ENCODE results near the gene C14orf93. TPM values are rescaled to one million over a fixed set of nuclear protein-coding genes. Genes with fewer than 3 reads are reported as not detected.

The C14orf93 gene
- total RNA-seq, 1 experiment from 2014 or later: 8.2 TPM

- H3K36me3 Mint-ChIP-seq (ENCODE audit: insufficient read depth in 1 of 3, low read depth in 3 of 3): no peaks in the 10 kb centered on the region
- no peak overlapping the region for H2BK15ac ChIP-seq (ENCODE audit: low read depth, low read length)
- no peak overlapping the region for H3K4ac ChIP-seq (ENCODE audit: low read depth, low read length)
- no peak overlapping the region for H4K5ac ChIP-seq (ENCODE audit: insufficient read length, low read depth, low read length)
- H3K23me2 ChIP-seq (ENCODE audit: insufficient read length, low read depth, low read length, poor library complexity, severe bottlenecking): no peaks in the 10 kb centered on the region
- H3K56ac ChIP-seq (ENCODE audit: insufficient read length, low read depth, low read length): no peak overlapping the region
- no peak overlapping the region for H2AK5ac ChIP-seq (ENCODE audit: insufficient read length, low read length)
- H3K79me1 ChIP-seq (ENCODE audit: insufficient read depth, low read depth, low read length, poor library complexity, severe bottlenecking): no peaks in the 10 kb centered on the region
- H3K18ac ChIP-seq (ENCODE audit: insufficient read length, low read depth, low read length): no peak overlapping the region
- H3T11ph ChIP-seq (ENCODE audit: low read length): no peak overlapping the region
- no peaks in the 10 kb centered on the region for H3K27me3 Mint-ChIP-seq (ENCODE audit: low read depth)
- no peak overlapping the region for H4K8ac ChIP-seq (replicated peaks; ENCODE audit: insufficient read length, low read depth, low read length)
- H3K4me2 ChIP-seq (ENCODE audit: insufficient read depth, insufficient read length, low read length): no peak overlapping the region
- H3K4me1 Mint-ChIP-seq: peaks cover 15 to 16% of the 10 kb centered on the region in 2 experiments
- H3K27me3 ChIP-seq (ENCODE audit: insufficient read depth, low read length): no peaks in the 10 kb centered on the region
- TF ChIP-seq CTCF (conservative IDR thresholded peaks at IDR 0.05): no peak
- H2BK120ac ChIP-seq (ENCODE audit: low read depth, low read length, poor library complexity, severe bottlenecking): no peak overlapping the region
- H2BK5ac ChIP-seq (ENCODE audit: insufficient read length, low read length): no peak overlapping the region
- no peaks in the 10 kb centered on the region for H3K9me3 Mint-ChIP-seq
- H3K9me3 ChIP-seq (ENCODE audit: control insufficient read depth, low read depth, low read length): no peaks in the 10 kb centered on the region
- no peak overlapping the region for H3K23ac ChIP-seq (ENCODE audit: insufficient read length, low read depth, low read length)
- no peak overlapping the region for H2AFZ ChIP-seq (ENCODE audit: low read length)
- H2BK20ac ChIP-seq (ENCODE audit: low read depth, low read length, poor library complexity, severe bottlenecking): no peak overlapping the region
- no peak overlapping the region for H2BK12ac ChIP-seq (ENCODE audit: insufficient read length, low read depth, low read length)
- no peaks in the 10 kb centered on the region for H3K79me2 ChIP-seq (ENCODE audit: insufficient read depth, low read length)
- no peak overlapping the region for H3K27ac ChIP-seq (ENCODE audit: insufficient read length, low read depth, low read length)
- no peak overlapping the region for H3K14ac ChIP-seq (ENCODE audit: insufficient read depth, low read length)
- no peak for DNase-seq
- H3K4me1 ChIP-seq (ENCODE audit: insufficient read depth, low read length): no peaks in the 10 kb centered on the region
- H3K27ac Mint-ChIP-seq: no peak overlapping the region
- no peaks in the 10 kb centered on the region for H4K20me1 ChIP-seq (ENCODE audit: control insufficient read depth, insufficient read depth, insufficient read length)
- H4K91ac ChIP-seq (ENCODE audit: insufficient read length, low read depth, low read length): no peak overlapping the region
- no peak overlapping the region for H3K4me3 Mint-ChIP-seq
- H3K9ac ChIP-seq (ENCODE audit: extremely low read depth, insufficient read length, low read length): no peak overlapping the region
- WGBS (ENCODE audit: extremely low coverage, insufficient read length, low lambda C conversion rate): no CpG with 5 or more reads among the region's 5 CpGs
These were observed 7.1 kb upstream of the C14orf93 start for GRCh38 chr14:23017091-23017490.

Data from H9 (cell line).